Body of pancreas (tissue), 4 donors: ENCODE results near the gene CARS2.
"Not testable (repeated sequence)": the region's sequence is repeated elsewhere in the genome, so short reads cannot be mapped to it uniquely, and the experiment has no call there.

Experiments used
- POLR2A ChIP-seq, 3 donors: fragments of 450-650 bp; IDR thresholded peaks; one replicate each; pipeline ENCODE4 v1.6.1; 2016; ENCODE audit warnings: antibody characterized with exemption in 3 of 3, mild to moderate bottlenecking in 2 of 3
- TF ChIP-seq, protein P1 (sequence below), 7 experiments: fragments of 450-650 bp in 4 of 7; fragments of 200-600 bp in 3 of 7; sonication (generic) in 3 of 7; IDR thresholded peaks; one replicate each; pipeline ENCODE4 v1.5.1; 2016 to 2019; ENCODE audit warnings: antibody characterized with exemption in 7 of 7

DNA sequence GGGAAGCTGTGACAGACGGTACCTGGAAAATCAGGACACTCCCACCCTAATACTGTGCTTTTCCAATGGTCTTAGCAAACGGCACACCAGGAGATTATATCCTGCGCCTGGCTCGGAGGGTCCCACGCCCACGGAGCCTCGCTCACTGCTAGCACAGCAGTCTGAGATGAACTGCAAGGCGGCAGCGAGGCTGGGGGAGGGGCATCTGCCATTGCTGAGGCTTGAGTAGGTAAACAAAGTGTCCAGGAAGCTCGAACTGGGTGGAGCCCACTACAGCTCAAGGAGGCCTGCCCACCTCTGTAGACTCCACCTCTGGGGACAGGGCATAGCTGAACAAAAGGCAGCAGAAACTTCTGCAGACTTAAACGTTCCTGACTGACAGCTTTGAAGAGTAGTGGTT, 36.1 kb downstream of the CARS2 start:
- TF ChIP-seq, protein P1, sequence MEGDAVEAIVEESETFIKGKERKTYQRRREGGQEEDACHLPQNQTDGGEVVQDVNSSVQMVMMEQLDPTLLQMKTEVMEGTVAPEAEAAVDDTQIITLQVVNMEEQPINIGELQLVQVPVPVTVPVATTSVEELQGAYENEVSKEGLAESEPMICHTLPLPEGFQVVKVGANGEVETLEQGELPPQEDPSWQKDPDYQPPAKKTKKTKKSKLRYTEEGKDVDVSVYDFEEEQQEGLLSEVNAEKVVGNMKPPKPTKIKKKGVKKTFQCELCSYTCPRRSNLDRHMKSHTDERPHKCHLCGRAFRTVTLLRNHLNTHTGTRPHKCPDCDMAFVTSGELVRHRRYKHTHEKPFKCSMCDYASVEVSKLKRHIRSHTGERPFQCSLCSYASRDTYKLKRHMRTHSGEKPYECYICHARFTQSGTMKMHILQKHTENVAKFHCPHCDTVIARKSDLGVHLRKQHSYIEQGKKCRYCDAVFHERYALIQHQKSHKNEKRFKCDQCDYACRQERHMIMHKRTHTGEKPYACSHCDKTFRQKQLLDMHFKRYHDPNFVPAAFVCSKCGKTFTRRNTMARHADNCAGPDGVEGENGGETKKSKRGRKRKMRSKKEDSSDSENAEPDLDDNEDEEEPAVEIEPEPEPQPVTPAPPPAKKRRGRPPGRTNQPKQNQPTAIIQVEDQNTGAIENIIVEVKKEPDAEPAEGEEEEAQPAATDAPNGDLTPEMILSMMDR (IDR thresholded peaks at IDR 0.05): not testable (repeated sequence)
- TF ChIP-seq POLR2A (IDR thresholded peaks at IDR 0.05): not testable (repeated sequence)
